Fibroblast of mammary gland (primary cell): ENCODE data around the gene VTI1A.
"Not testable (repeated sequence)": the region's sequence is repeated elsewhere in the genome, so short reads cannot be mapped to it uniquely, and the experiment has no call there.

Experiments
- DNase-seq: peaks from one replicate; pipeline ENCODE4 v3.0.0-alpha.2; 2010; ENCODE audit warnings: low read depth
- H3K4me3 ChIP-seq: 2 replicates; pipeline ENCODE4 v1.5.1; 2011; ENCODE audit warnings: low read depth, mild to moderate bottlenecking, low read length, moderate library complexity; ENCODE audit not compliant: control insufficient read depth
- CTCF ChIP-seq: conservative IDR thresholded peaks from 2 replicates; pipeline ENCODE4 v1.5.1; 2011; ENCODE audit warnings: low read depth, low read length, inconsistent platforms; ENCODE audit not compliant: control insufficient read depth, insufficient read depth

The VTI1A gene

GRCh38 chr10:112587729-112588128 lies 140.7 kb downstream of the VTI1A start:
- TF ChIP-seq CTCF: no peak
- no peak overlapping the region for H3K4me3 ChIP-seq
- no peak for DNase-seq

- DNase-seq: no peak
- no peak overlapping the region for H3K4me3 ChIP-seq
- no peak for TF ChIP-seq CTCF
These were observed 141.4 kb downstream of the VTI1A start for GRCh38 chr10:112588225-112588990.

GRCh38 chr10:112589081-112589480 lies 142.1 kb downstream of the VTI1A start:
- DNase-seq: no peak
- TF ChIP-seq CTCF: no peak
- no peak overlapping the region for H3K4me3 ChIP-seq

GRCh38 chr10:112590786-112591185 lies 143.8 kb downstream of the VTI1A start:
- H3K4me3 ChIP-seq, DNase-seq: not testable (repeated sequence)

GRCh38 chr10:112593023-112593422 lies 146.0 kb downstream of the VTI1A start:
- no peak for TF ChIP-seq CTCF
- no peak overlapping the region for H3K4me3 ChIP-seq
- DNase-seq: no peak

- H3K4me3 ChIP-seq: no peak overlapping the region
- TF ChIP-seq CTCF: no peak
- no peak for DNase-seq
These were observed 154.4 kb downstream of the VTI1A start for GRCh38 chr10:112601214-112602090.

GRCh38 chr10:112603062-112603461 lies 156.0 kb downstream of the VTI1A start:
- no peak overlapping the region for H3K4me3 ChIP-seq
- DNase-seq: no peak
- TF ChIP-seq CTCF: no peak
